Endothelial cell of umbilical vein (primary cell): ENCODE measurements around the gene TULP1.

Experiments used
- CTCF ChIP-seq, 2 donors: IDR thresholded peaks; 1 replicate in 1 of 2; 2 replicates in 1 of 2; pipeline ENCODE4 v1.5.1; 2011; ENCODE audit warnings: low read length in 2 of 2, mild to moderate bottlenecking in 2 of 2, moderate library complexity in 2 of 2, control low read depth in 1 of 2, inconsistent platforms in 1 of 2, low read depth in 1 of 2; ENCODE audit not compliant: insufficient read depth in 1 of 2; ENCODE audit errors: extremely low read depth in 1 of 2
- EZH2 ChIP-seq: IDR thresholded peaks from 2 replicates; pipeline ENCODE4 v1.6.1; 2012; ENCODE audit warnings: borderline replicate concordance, low read depth, mild to moderate bottlenecking, moderate library complexity, low read length, inconsistent platforms; ENCODE audit not compliant: severe bottlenecking

- TF ChIP-seq CTCF (IDR thresholded peaks at IDR 0.05; ENCODE audit: extremely low read depth in 1 of 2, insufficient read depth in 1 of 2, low read depth in 1 of 2, low read length in 2 of 2): no peak
- TF ChIP-seq EZH2: no peak
These were observed 64.5 kb downstream of the TULP1 start for GRCh38 chr6:35448191-35448590.
